ENCODE measurements around the gene ZNF579. TPM values are rescaled to one million over a fixed set of nuclear protein-coding genes. Genes with fewer than 3 reads are reported as not detected.

The ZNF579 gene, protein sequence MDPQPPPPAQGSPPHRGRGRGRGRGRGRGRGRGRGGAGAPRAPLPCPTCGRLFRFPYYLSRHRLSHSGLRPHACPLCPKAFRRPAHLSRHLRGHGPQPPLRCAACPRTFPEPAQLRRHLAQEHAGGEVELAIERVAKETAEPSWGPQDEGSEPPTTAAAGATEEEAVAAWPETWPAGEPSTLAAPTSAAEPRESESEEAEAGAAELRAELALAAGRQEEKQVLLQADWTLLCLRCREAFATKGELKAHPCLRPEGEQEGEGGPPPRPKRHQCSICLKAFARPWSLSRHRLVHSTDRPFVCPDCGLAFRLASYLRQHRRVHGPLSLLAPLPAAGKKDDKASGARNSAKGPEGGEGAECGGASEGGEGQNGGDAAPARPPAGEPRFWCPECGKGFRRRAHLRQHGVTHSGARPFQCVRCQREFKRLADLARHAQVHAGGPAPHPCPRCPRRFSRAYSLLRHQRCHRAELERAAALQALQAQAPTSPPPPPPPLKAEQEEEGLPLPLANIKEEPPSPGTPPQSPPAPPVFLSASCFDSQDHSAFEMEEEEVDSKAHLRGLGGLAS
- 20.8 to 35.0 TPM (median 33.5 TPM) in 5 replicates for total RNA-seq (2022; extraction: Qiagen RNA extraction)

DNA sequence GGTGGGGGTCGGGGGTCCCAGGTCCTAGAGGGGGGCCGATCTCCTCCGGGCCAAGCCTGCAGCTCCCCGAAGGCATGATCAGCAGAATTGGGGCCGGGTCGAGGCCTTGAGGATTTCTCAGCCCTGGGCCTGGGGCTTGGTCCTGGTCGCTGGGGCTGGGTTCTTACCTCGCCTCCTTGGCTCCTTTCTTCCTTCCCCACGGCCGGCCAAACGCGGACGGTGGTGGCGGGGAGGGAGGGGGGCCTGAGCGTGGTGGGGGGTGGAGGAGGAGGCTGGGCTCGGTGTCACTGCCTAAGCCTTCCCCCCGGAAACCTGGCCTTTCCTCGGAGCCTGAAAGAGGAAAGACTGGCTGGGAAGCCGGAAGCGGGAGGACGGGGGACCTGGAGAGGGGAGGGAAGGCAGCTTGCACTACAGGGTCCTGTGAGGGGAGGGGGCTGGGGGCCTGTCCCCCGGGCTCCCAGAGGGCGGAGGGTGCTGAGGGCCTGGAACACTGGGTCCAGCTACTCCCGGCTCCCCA is at the start of gene ZNF579:
TSS of gene ZNF579 (minus strand) at position 221 of the 517 bp plus-strand sequence. CDS start 1,209 bp downstream, outside the sequence.

DNA sequence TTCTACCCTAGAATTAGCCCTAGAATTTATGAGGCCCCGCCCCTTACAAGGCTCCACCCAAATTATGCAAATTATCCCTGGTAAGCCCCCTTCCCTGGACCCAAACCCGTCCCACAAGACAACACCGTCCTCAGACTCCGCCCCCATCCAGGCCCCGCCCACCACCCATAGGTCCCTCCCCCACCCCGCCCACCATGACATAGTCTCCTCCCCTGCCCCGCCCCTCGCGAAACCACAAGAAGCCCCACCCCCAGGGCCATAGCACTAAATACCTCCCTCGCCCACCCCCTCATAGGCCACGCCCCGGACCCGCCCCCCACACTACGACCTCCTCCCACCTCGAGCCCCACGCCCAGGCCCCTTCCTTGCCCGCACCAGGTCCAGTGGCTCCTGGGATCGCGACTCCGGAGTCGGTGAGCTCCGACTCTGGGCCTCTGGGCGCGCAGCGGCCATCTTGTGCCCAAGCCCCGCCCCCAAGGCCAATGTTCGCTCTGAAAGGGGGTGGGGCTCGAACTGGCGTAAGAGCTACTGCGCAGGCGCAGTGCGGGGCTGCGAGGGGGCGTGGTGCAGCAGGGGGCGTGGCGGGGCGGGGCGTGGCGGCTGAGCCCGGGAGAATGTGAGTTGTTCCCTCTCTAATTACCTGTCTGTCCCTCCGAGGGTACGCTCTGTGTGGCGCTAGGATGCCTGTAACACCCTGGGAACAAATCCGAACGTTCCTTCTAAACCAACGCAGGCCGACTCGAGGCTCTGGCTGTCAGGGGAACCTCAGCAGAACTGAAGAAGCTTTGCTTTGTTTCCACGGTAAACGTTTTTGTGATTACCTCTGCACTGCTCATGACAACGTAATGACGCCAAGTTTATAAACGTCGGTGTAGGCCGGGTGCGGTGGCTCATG is 43.7 kb upstream of the ZNF579 start, which contains the start of gene ZNF784:
TSS of gene ZNF784 (minus strand) at position 458 of the 895 bp plus-strand sequence. CDS start at position 453, 5 bp downstream.

DNA sequence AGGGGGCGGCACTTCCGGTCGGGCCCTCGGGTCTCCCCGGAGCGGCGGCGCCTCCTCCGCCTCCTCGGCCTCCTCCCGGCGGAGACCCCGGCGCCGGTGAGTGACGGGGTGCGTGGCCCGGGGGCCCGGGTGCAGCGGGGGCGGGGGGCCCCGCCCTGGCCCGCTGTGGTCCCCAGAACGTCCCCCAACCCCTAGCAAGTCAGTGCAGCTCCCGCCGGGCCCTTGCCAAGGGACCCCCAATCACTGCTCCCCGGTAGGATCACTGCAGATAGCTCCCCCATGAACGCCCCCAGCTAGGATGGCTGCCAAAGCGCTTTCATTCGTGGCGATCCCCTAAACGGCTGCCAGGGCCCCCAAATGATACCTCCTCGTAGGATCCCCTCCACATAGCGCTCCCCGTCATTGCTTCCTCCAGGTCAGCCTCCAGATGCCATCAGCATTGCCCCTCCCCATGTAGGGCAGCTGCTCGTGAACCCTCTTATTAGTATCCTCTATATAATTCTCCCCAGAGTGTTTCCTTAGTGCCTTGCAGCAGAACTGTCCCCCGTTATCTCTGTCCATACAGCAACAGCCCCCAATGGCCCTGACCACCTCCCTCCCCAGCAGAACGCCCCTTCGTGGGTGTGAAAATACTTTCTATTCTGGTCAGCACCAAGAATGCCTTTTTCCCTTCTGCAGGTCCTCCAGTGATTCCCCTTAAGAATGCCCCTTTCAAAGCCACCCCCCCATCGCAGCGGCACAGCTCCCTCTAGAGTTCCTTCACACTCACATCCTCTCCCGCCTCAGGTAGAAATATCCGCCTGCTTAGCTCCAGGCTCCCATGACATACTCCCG is 25.2 kb upstream of the ZNF579 start, which contains the start of gene ZNF865:
TSS of gene ZNF865 (plus strand) at position 11 of the 834 bp plus-strand sequence. CDS start 7,972 bp downstream, outside the sequence.

GRCh38 chr19:55599842-55600661 is 19.4 kb upstream of the ZNF579 start, which contains the start of gene ZNF524:
ZNF524 (plus strand) TSS chr19:55600288; CDS start chr19:55602113, 1,825 bp downstream.

GRCh38 chr19:55599468-55599841 is 18.8 kb upstream of the ZNF579 start, which contains the start of gene FIZ1:
FIZ1 (minus strand) TSS chr19:55599517; CDS start chr19:55597865, 1,652 bp downstream.

GRCh38 chr19:55545443-55545842 is 35.2 kb downstream of the ZNF579 start, which contains the start of gene SBK3:
SBK3 (minus strand) TSS chr19:55545543; CDS start chr19:55545543, 0 bp downstream.

DNA sequence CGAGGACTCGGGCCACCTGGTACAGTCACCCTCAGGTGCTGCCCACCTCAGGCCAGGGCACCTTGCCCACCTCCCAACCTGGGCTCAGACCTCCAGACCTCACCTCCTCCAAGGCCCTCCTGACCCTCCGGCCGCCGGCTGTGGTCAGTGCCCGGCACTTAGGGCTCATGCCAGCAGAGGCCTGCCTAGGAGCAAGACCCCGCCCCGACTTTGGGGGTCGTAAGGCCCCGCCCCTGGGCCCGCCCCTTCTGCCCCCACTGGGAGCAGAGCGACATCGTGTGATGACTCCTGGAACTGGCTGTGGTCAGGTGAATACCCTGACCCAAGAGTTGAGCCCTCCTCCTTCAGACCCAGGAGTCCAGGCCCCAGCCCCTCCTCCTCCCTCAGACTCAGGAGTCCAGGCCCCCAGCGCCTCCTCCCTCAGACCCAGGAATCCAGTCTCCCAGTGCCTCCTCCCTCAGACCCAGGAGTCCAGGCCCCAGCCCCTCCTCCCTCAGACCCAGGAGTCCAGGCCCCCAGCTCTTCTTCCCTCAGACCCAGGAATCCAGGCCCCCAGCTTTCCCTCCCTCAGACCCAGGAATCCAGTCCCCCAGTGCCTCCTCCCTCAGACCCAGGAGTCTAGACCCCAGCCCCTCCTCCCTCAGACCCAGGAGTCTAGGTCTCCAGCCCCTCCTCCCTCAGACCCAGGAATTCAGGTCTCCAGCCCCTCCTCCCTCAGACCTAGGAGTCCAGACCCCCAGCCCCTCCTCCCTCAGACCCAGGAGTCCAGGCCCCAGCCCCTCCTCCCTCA is 43.5 kb downstream of the ZNF579 start, which contains the start of gene SBK2:
TSS of gene SBK2 (minus strand) at position 183 of the 790 bp plus-strand sequence. CDS start 839 bp downstream, outside the sequence.

Other genes with a start within 250 kb of the ZNF579 start
- gene KMT5C, start 241.0 kb downstream of the ZNF579 start, total RNA-seq (2022; extraction: Qiagen RNA extraction) = 5.2 to 6.3 TPM (median 6.0 TPM) in 5 replicates
- 0.61 to 1.1 TPM (median 0.83 TPM) in 5 replicates for gene COX6B2, start 226.1 kb downstream of the ZNF579 start, total RNA-seq (2022; extraction: Qiagen RNA extraction)
- 0.03 to 0.14 TPM (median 0.12 TPM) in 5 replicates for gene GARIN5B, start 217.6 kb downstream of the ZNF579 start, total RNA-seq (2022; extraction: Qiagen RNA extraction)
- gene IL11, start 210.4 kb downstream of the ZNF579 start, total RNA-seq (2022; extraction: Qiagen RNA extraction) = 9.6 to 11.2 TPM (median 10.5 TPM) in 5 replicates
- gene TMEM190, start 204.0 kb downstream of the ZNF579 start, total RNA-seq (2022; extraction: Qiagen RNA extraction) = 0.93 to 2.2 TPM (median 1.3 TPM) in 5 replicates
- gene TMEM238, start 196.6 kb downstream of the ZNF579 start, total RNA-seq (2022; extraction: Qiagen RNA extraction) = 2.0 to 9.6 TPM (median 7.8 TPM) in 5 replicates
- 2,614 to 2,914 TPM (median 2,802 TPM) in 5 replicates for gene RPL28, start 194.9 kb downstream of the ZNF579 start, total RNA-seq (2022; extraction: Qiagen RNA extraction)
- 270 to 454 TPM (median 404 TPM) in 5 replicates for gene UBE2S, start 173.1 kb downstream of the ZNF579 start, total RNA-seq (2022; extraction: Qiagen RNA extraction)
- 0.01 TPM in 1 of 5 replicates, not detected in the others for gene SHISA7, start 137.5 kb downstream of the ZNF579 start, total RNA-seq (2022; extraction: Qiagen RNA extraction)
- 55.5 to 66.5 TPM (median 58.3 TPM) in 5 replicates for gene ISOC2, start 119.2 kb downstream of the ZNF579 start, total RNA-seq (2022; extraction: Qiagen RNA extraction)
- not detected in 5 replicates for gene C19orf85, start 116.1 kb downstream of the ZNF579 start, total RNA-seq (2022; extraction: Qiagen RNA extraction)
- 5.1 to 10.1 TPM (median 7.8 TPM) in 5 replicates for gene ZNF628, start 104.2 kb downstream of the ZNF579 start, total RNA-seq (2022; extraction: Qiagen RNA extraction)
- gene NAT14, start 95.7 kb downstream of the ZNF579 start, total RNA-seq (2022; extraction: Qiagen RNA extraction) = 36.7 to 57.2 TPM (median 56.0 TPM) in 5 replicates
- 0.40 to 0.99 TPM (median 0.66 TPM) in 5 replicates for gene SSC5D, start 92.4 kb downstream of the ZNF579 start, total RNA-seq (2022; extraction: Qiagen RNA extraction)
- gene SBK2, start 43.7 kb downstream of the ZNF579 start, total RNA-seq (2022; extraction: Qiagen RNA extraction) = 1.5 to 2.4 TPM (median 1.9 TPM) in 5 replicates
- 1.9 to 2.2 TPM (median 2.1 TPM) in 5 replicates for gene SBK3, start 35.3 kb downstream of the ZNF579 start, total RNA-seq (2022; extraction: Qiagen RNA extraction)
- gene FIZ1, start 18.7 kb upstream of the ZNF579 start, total RNA-seq (2022; extraction: Qiagen RNA extraction) = 20.8 to 26.0 TPM (median 24.6 TPM) in 5 replicates
- 13.9 to 20.0 TPM (median 17.7 TPM) in 5 replicates for gene ZNF524, start 19.4 kb upstream of the ZNF579 start, total RNA-seq (2022; extraction: Qiagen RNA extraction)
- gene ZNF865, start 24.8 kb upstream of the ZNF579 start, total RNA-seq (2022; extraction: Qiagen RNA extraction) = 7.1 to 12.5 TPM (median 12.2 TPM) in 5 replicates
- 4.4 to 6.8 TPM (median 6.4 TPM) in 5 replicates for gene ZNF784, start 43.7 kb upstream of the ZNF579 start, total RNA-seq (2022; extraction: Qiagen RNA extraction)
- 26.5 to 56.4 TPM (median 52.5 TPM) in 5 replicates for gene ZNF580, start 60.2 kb upstream of the ZNF579 start, total RNA-seq (2022; extraction: Qiagen RNA extraction)
- gene ZNF581, start 62.8 kb upstream of the ZNF579 start, total RNA-seq (2022; extraction: Qiagen RNA extraction) = 40.1 to 50.7 TPM (median 47.5 TPM) in 5 replicates
- gene CCDC106, start 67.4 kb upstream of the ZNF579 start, total RNA-seq (2022; extraction: Qiagen RNA extraction) = 15.2 to 19.4 TPM (median 16.9 TPM) in 5 replicates
- gene U2AF2, start 74.2 kb upstream of the ZNF579 start, total RNA-seq (2022; extraction: Qiagen RNA extraction) = 269 to 309 TPM (median 285 TPM) in 5 replicates
- gene EPN1, start 94.4 kb upstream of the ZNF579 start, total RNA-seq (2022; extraction: Qiagen RNA extraction) = 135 to 218 TPM (median 203 TPM) in 5 replicates
- gene NLRP9, start 157.6 kb upstream of the ZNF579 start, total RNA-seq (2022; extraction: Qiagen RNA extraction) = not detected in 5 replicates
- gene RFPL4A, start 178.2 kb upstream of the ZNF579 start, total RNA-seq (2022; extraction: Qiagen RNA extraction) = 0.48 to 1.1 TPM (median 0.80 TPM) in 5 replicates
- gene RFPL4AL1, start 188.3 kb upstream of the ZNF579 start, total RNA-seq (2022; extraction: Qiagen RNA extraction) = 0.10 to 0.29 TPM (median 0.14 TPM) in 4 of 5 replicates, not detected in the other